ENCODE results near the gene FAM151A. TPM values are rescaled to one million over a fixed set of nuclear protein-coding genes. Genes with fewer than 3 reads are reported as not detected.

Gene FAM151A
- total and polyA plus RNA-seq, 2 donors (not counting 3 experiments of a cell fraction or from before 2014, with no cell fraction given): not detected

DNA sequence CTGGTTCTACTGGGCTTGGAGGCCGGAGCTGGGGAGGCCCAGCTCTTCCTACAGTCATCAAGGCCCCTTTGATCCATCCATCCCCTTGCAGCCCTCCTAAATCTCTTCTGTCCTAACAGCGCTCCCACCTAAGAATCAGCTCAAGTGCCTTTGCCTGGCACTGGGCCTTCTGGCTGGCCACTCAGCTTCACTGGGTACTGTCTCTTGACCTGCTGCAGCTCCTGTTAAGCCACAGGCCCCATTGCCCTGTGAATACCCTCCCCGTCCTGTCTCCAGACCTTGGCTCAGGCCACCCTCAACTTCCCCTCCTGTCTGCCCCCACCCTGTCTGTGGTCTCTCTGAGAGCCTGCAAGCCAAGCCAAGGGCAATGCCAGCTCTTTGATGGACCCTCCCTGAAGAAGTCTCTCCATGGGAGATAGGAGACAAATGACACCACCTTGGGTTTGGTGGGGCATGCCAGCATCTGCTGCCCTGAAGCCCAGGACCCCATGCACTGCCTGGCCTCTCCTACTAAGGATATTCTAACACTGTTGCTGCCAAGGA lies 27.3 kb downstream of the FAM151A start:
- H3K9me1 ChIP-seq (replicated peaks; ENCODE audit: control insufficient read depth, extremely low read depth, insufficient read depth, low read length): no peaks in the 10 kb centered on the region
- H3K4me1 ChIP-seq (ENCODE audit: control insufficient read depth, extremely low read depth, insufficient read depth, low read length): no peaks in the 10 kb centered on the region
- no TSS peak for BruUV-seq (replicated peaks)
- no peak overlapping the region for H2AFZ ChIP-seq (ENCODE audit: low read depth, low read length)
- H3K4me3 ChIP-seq (replicated peaks in 1 of 3; ENCODE audit: insufficient read depth in 1 of 3, low read depth in 1 of 3, low read length in 3 of 3): no peak overlapping the region
- no peaks in the 10 kb centered on the region for H4K20me1 ChIP-seq (replicated peaks; ENCODE audit: control insufficient read depth, extremely low read depth, insufficient read depth, low read length)
- H3K79me2 ChIP-seq (ENCODE audit: control insufficient read depth, insufficient read depth, low read length): no peaks in the 10 kb centered on the region
- H3K9me3 ChIP-seq (replicated peaks; ENCODE audit: control insufficient read depth, insufficient read depth, low read length): no peaks in the 10 kb centered on the region
- H3K36me3 ChIP-seq (ENCODE audit: control insufficient read depth in 2 of 2, extremely low read depth in 1 of 2, insufficient read depth in 2 of 2, low read length in 2 of 2): no peaks in the 10 kb centered on the region
- no peak overlapping the region for H3K4me2 ChIP-seq (ENCODE audit: insufficient read depth, low read length)
- intact Hi-C loops (cut with micrococcal nuclease) (no loop called here), dilution Hi-C loops (cut with MboI; ENCODE audit: extremely low pct_ligation_motif_present, low sequenced_read_pairs) (no loop called here)
- no peak for FAIRE-seq
- H3K27me3 ChIP-seq (ENCODE audit: control insufficient read depth in 2 of 2, insufficient read depth in 2 of 2, low read length in 2 of 2): no peaks in the 10 kb centered on the region
- H3K27ac ChIP-seq (ENCODE audit: insufficient read depth, low read depth, low read length): no peak overlapping the region
- DNase-seq (ENCODE audit: low read depth, low spot score): no peak
- POLR2A ChIA-PET: no interaction called here
- TF ChIP-seq MYC (IDR thresholded peaks at IDR 0.05; ENCODE audit: low read depth, low read length) (no peak), FOS (IDR thresholded peaks at IDR 0.05; ENCODE audit: borderline replicate concordance, insufficient read depth, low read length) (no peak), GATA2 (IDR thresholded peaks at IDR 0.05; ENCODE audit: insufficient read depth, insufficient read length, low read depth, low read length) (no peak), POLR2AphosphoS5 (IDR thresholded peaks at IDR 0.05; ENCODE audit: insufficient read depth, low read depth, low read length) (no peak), EZH2 (IDR thresholded peaks at IDR 0.05; ENCODE audit: borderline replicate concordance, low read depth, low read length, severe bottlenecking) (no peak), POLR2A (IDR thresholded peaks at IDR 0.05; ENCODE audit: low read depth, low read length) (no peak), JUN (IDR thresholded peaks at IDR 0.05; ENCODE audit: borderline replicate concordance, insufficient read depth, insufficient read length, low read depth) (no peak)
- TF ChIP-seq, protein P1, sequence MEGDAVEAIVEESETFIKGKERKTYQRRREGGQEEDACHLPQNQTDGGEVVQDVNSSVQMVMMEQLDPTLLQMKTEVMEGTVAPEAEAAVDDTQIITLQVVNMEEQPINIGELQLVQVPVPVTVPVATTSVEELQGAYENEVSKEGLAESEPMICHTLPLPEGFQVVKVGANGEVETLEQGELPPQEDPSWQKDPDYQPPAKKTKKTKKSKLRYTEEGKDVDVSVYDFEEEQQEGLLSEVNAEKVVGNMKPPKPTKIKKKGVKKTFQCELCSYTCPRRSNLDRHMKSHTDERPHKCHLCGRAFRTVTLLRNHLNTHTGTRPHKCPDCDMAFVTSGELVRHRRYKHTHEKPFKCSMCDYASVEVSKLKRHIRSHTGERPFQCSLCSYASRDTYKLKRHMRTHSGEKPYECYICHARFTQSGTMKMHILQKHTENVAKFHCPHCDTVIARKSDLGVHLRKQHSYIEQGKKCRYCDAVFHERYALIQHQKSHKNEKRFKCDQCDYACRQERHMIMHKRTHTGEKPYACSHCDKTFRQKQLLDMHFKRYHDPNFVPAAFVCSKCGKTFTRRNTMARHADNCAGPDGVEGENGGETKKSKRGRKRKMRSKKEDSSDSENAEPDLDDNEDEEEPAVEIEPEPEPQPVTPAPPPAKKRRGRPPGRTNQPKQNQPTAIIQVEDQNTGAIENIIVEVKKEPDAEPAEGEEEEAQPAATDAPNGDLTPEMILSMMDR (IDR thresholded peaks at IDR 0.05; ENCODE audit: extremely low read depth in 1 of 2, insufficient read depth in 1 of 2, low read depth in 1 of 2, low read length in 2 of 2): no peak
- H3K9ac ChIP-seq (replicated peaks; ENCODE audit: extremely low read depth, insufficient read depth, low read length): no peak overlapping the region
- CTCF ChIA-PET: no interaction called here

All from endothelial cell of umbilical vein (primary cell).